ENCODE results near the gene GSG1L. TPM values are rescaled to one million over a fixed set of nuclear protein-coding genes. Genes with fewer than 3 reads are reported as not detected.

GSG1L gene
- total and polyA plus RNA-seq, 4 donors = not detected

- no peak for TF ChIP-seq TAF1 (conservative IDR thresholded peaks at IDR 0.05)
- no peak for TF ChIP-seq MAX (IDR thresholded peaks at IDR 0.05)
- no peak for TF ChIP-seq ATF3 (IDR thresholded peaks at IDR 0.05)
Observed at GRCh38 chr16:27749547-27749875, 314.0 kb downstream of the GSG1L start (continued).

- no peak overlapping the region for H3K4me3 ChIP-seq (ENCODE audit: low read depth in 1 of 3, low read length in 3 of 3)
- H3K4me1 ChIP-seq (ENCODE audit: control insufficient read depth in 4 of 4, insufficient read depth in 4 of 4, low read length in 3 of 4) = no peaks in the 10 kb centered on the region
- TF ChIP-seq FOXA1 (IDR thresholded peaks at IDR 0.05) (no peak), RXRA (IDR thresholded peaks at IDR 0.05) (no peak), NR2F2 (IDR thresholded peaks at IDR 0.05) (no peak), SP1 (IDR thresholded peaks at IDR 0.05) (no peak), CTCF (IDR thresholded peaks at IDR 0.05; ENCODE audit: low read depth, low read length, missing input control) (no peak), GABPA (IDR thresholded peaks at IDR 0.05 in 1 of 2, conservative IDR thresholded peaks at IDR 0.05 in 1 of 2) (no peak)
- no peaks in the 10 kb centered on the region for H3K9me3 ChIP-seq (ENCODE audit: control insufficient read depth in 4 of 4, low read length in 3 of 4)
- DNase-seq (ENCODE audit: low spot score) = no peak
- H3K36me3 ChIP-seq (ENCODE audit: control insufficient read depth in 4 of 4, insufficient read depth in 3 of 4, low read depth in 1 of 4, low read length in 3 of 4) = peaks cover 0 to 2% (median 0%) of the 10 kb centered on the region in 4 donors
- H3K27me3 ChIP-seq (ENCODE audit: control insufficient read depth in 4 of 4, insufficient read depth in 4 of 4, low read length in 3 of 4) = no peaks in the 10 kb centered on the region
- H3K27ac ChIP-seq (ENCODE audit: low read depth in 1 of 2, low read length in 2 of 2) = no peak overlapping the region
- 70% methylated on average over 12 of the region's 12 CpGs for WGBS
- no peak overlapping the region for H3K9ac ChIP-seq (ENCODE audit: low read depth in 1 of 2, low read length in 2 of 2)
Observed at GRCh38 chr16:27748868-27749546, 314.5 kb downstream of the GSG1L start.

GRCh38 chr16:27747946-27748345 lies 315.6 kb downstream of the GSG1L start:
- Histone ChIP-seq H3K27ac (ENCODE audit: low read depth in 1 of 2, low read length in 2 of 2) (no peak overlapping the region), H3K4me3 (ENCODE audit: low read depth in 1 of 3, low read length in 3 of 3) (no peak overlapping the region), H3K4me1 (ENCODE audit: control insufficient read depth in 4 of 4, insufficient read depth in 4 of 4, low read length in 3 of 4) (no peaks in the 10 kb centered on the region), H3K36me3 (ENCODE audit: control insufficient read depth in 4 of 4, insufficient read depth in 3 of 4, low read depth in 1 of 4, low read length in 3 of 4) (peaks cover 0 to 2% (median 0%) of the 10 kb centered on the region in 4 donors), H3K9me3 (ENCODE audit: control insufficient read depth in 4 of 4, low read length in 3 of 4) (no peaks in the 10 kb centered on the region), H3K27me3 (ENCODE audit: control insufficient read depth in 4 of 4, insufficient read depth in 4 of 4, low read length in 3 of 4) (no peaks in the 10 kb centered on the region), H3K9ac (ENCODE audit: low read depth in 1 of 2, low read length in 2 of 2) (no peak overlapping the region)
- TF ChIP-seq NR2F2 (IDR thresholded peaks at IDR 0.05) = no peak
- no peak for TF ChIP-seq REST (IDR thresholded peaks at IDR 0.05)
- no peak for TF ChIP-seq TAF1 (conservative IDR thresholded peaks at IDR 0.05)
- 93% methylated on average over 14 of the region's 14 CpGs for WGBS
- no peak for DNase-seq (ENCODE audit: low spot score)
